Stomach smooth muscle (tissue), 2 donors: ENCODE data around the gene ZNF774.

Experiments
- H3K27ac ChIP-seq: one replicate; pipeline ENCODE4 v1.7.0; 2013; ENCODE audit warnings: mild to moderate bottlenecking, low read length, inconsistent platforms
- H3K27me3 ChIP-seq, 2 donors: one replicate each; pipeline ENCODE4 v1.7.0; 2013; ENCODE audit warnings: low read length in 2 of 2; ENCODE audit not compliant: insufficient read depth in 2 of 2, control insufficient read depth in 1 of 2
- H3K36me3 ChIP-seq, 2 donors: one replicate each; pipeline ENCODE4 v1.7.0; 2013; ENCODE audit warnings: low read length in 2 of 2; ENCODE audit not compliant: control insufficient read depth in 2 of 2, insufficient read depth in 2 of 2
- H3K4me1 ChIP-seq: one replicate; pipeline ENCODE4 v1.7.0; 2013; ENCODE audit warnings: low read length; ENCODE audit not compliant: control insufficient read depth, insufficient read depth
- H3K4me3 ChIP-seq, 2 donors: one replicate each; pipeline ENCODE4 v1.7.0; 2013; ENCODE audit warnings: low read length in 2 of 2
- H3K9ac ChIP-seq, 2 donors: one replicate each; pipeline ENCODE4 v1.7.0; 2013; ENCODE audit warnings: low read length in 2 of 2, mild to moderate bottlenecking in 1 of 2
- H3K9me3 ChIP-seq, 2 donors: one replicate each; pipeline ENCODE4 v1.7.0; 2013; ENCODE audit warnings: low read length in 2 of 2; ENCODE audit not compliant: control insufficient read depth in 2 of 2
- donor health status: healthy.
- donor health status: Pancreatic carcinoma.

The ZNF774 gene

GRCh38 chr15:90364251-90364650, 12.2 kb downstream of the ZNF774 start:
- Histone ChIP-seq H3K9me3 (no peaks in the 10 kb centered on the region), H3K36me3 (no peaks in the 10 kb centered on the region), H3K27me3 (no peaks in the 10 kb centered on the region), H3K9ac (no peak overlapping the region), H3K4me3 (no peak overlapping the region), H3K4me1 (peaks cover 21% of the 10 kb centered on the region), H3K27ac (no peak overlapping the region)

GRCh38 chr15:90365414-90366055, 13.5 kb downstream of the ZNF774 start:
- no peak overlapping the region for H3K27ac ChIP-seq
- H3K4me1 ChIP-seq = peaks cover 21% of the 10 kb centered on the region
- no peaks in the 10 kb centered on the region for H3K36me3 ChIP-seq
- H3K4me3 ChIP-seq = no peak overlapping the region
- no peaks in the 10 kb centered on the region for H3K27me3 ChIP-seq
- no peaks in the 10 kb centered on the region for H3K9me3 ChIP-seq
- no peak overlapping the region for H3K9ac ChIP-seq

GRCh38 chr15:90367576-90367975, 15.5 kb downstream of the ZNF774 start:
- H3K4me1 ChIP-seq = peaks cover 12% of the 10 kb centered on the region
- H3K4me3 ChIP-seq = no peak overlapping the region
- H3K27ac ChIP-seq = peak overlapping the region; percentile 31
- H3K27me3 ChIP-seq = no peaks in the 10 kb centered on the region
- H3K36me3 ChIP-seq = no peaks in the 10 kb centered on the region
- no peak overlapping the region for H3K9ac ChIP-seq
- H3K9me3 ChIP-seq = no peaks in the 10 kb centered on the region

- Histone ChIP-seq H3K27me3 (no peaks in the 10 kb centered on the region), H3K4me3 (no peak overlapping the region), H3K36me3 (no peaks in the 10 kb centered on the region), H3K9ac (no peak overlapping the region), H3K4me1 (no peaks in the 10 kb centered on the region), H3K27ac (no peak overlapping the region), H3K9me3 (no peaks in the 10 kb centered on the region)
Measured at GRCh38 chr15:90375071-90375470, 23.0 kb downstream of the ZNF774 start.

GRCh38 chr15:90376789-90377188, 24.7 kb downstream of the ZNF774 start:
- no peaks in the 10 kb centered on the region for H3K4me1 ChIP-seq
- no peaks in the 10 kb centered on the region for H3K9me3 ChIP-seq
- no peaks in the 10 kb centered on the region for H3K36me3 ChIP-seq
- no peaks in the 10 kb centered on the region for H3K27me3 ChIP-seq
- no peak overlapping the region for H3K27ac ChIP-seq
- no peak overlapping the region for H3K4me3 ChIP-seq
- no peak overlapping the region for H3K9ac ChIP-seq

GRCh38 chr15:90379263-90379662, 27.2 kb downstream of the ZNF774 start:
- Histone ChIP-seq H3K9me3 (no peaks in the 10 kb centered on the region), H3K36me3 (no peaks in the 10 kb centered on the region), H3K27me3 (no peaks in the 10 kb centered on the region), H3K27ac (no peak overlapping the region), H3K4me1 (no peaks in the 10 kb centered on the region), H3K4me3 (no peak overlapping the region), H3K9ac (no peak overlapping the region)

- Histone ChIP-seq H3K9me3 (no peaks in the 10 kb centered on the region), H3K27me3 (no peaks in the 10 kb centered on the region)
Measured at GRCh38 chr15:90381515-90381914, 29.4 kb downstream of the ZNF774 start.

DNA sequence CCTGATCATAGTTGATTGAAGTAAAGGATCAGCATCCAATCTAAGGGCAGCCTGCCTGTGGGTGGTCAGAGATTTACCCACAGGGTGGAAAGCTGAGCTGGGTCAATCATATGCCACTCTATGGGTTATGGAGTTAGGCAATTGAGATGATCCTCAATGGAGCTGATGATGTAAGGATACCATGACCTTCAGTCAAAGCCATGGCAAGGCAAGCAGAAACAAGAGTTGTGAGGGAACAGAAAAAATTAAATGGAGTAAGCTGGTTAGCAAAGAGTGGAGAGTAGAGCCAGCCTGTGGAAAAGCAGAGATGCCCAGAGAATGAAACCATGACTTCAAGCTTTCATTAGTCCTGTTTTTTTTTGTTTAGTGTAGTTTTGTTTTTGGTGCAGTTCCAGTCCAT, 30.2 kb downstream of the ZNF774 start:
- Histone ChIP-seq H3K9ac (no peak overlapping the region), H3K9me3 (no peaks in the 10 kb centered on the region), H3K36me3 (no peaks in the 10 kb centered on the region), H3K27ac (no peak overlapping the region), H3K4me3 (no peak overlapping the region), H3K4me1 (no peaks in the 10 kb centered on the region), H3K27me3 (no peaks in the 10 kb centered on the region)

More at GRCh38 chr15:90381515-90381914, 29.4 kb downstream of the ZNF774 start:
- Histone ChIP-seq H3K9ac (no peak overlapping the region), H3K4me3 (no peak overlapping the region), H3K36me3 (no peaks in the 10 kb centered on the region), H3K27ac (no peak overlapping the region), H3K4me1 (no peaks in the 10 kb centered on the region)

DNA sequence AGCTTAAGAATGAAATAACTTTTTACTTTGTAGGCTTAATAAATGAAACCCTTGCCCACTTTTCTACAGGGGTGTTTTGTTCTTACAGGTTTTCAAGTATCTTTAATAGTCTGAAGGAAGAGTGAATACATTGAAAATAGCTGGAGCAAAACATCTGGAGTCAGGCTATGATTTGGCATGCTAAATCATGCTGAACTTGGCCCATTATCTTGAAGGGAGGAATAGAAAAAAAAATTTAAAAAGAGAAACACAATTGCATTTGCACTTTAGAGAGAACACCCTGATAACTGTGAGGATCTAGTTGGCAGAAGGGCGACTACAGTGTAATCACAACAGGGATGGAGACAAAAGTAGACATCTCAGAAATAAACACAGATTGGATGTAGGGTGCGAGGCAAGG, 34.1 kb downstream of the ZNF774 start:
- H3K4me3 ChIP-seq = no peak overlapping the region
- no peak overlapping the region for H3K27ac ChIP-seq
- H3K9ac ChIP-seq = no peak overlapping the region
- peaks cover 0 to 3% of the 10 kb centered on the region in 2 donors for H3K36me3 ChIP-seq
- peaks cover 10% of the 10 kb centered on the region for H3K4me1 ChIP-seq
- no peaks in the 10 kb centered on the region for H3K27me3 ChIP-seq
- no peaks in the 10 kb centered on the region for H3K9me3 ChIP-seq

DNA sequence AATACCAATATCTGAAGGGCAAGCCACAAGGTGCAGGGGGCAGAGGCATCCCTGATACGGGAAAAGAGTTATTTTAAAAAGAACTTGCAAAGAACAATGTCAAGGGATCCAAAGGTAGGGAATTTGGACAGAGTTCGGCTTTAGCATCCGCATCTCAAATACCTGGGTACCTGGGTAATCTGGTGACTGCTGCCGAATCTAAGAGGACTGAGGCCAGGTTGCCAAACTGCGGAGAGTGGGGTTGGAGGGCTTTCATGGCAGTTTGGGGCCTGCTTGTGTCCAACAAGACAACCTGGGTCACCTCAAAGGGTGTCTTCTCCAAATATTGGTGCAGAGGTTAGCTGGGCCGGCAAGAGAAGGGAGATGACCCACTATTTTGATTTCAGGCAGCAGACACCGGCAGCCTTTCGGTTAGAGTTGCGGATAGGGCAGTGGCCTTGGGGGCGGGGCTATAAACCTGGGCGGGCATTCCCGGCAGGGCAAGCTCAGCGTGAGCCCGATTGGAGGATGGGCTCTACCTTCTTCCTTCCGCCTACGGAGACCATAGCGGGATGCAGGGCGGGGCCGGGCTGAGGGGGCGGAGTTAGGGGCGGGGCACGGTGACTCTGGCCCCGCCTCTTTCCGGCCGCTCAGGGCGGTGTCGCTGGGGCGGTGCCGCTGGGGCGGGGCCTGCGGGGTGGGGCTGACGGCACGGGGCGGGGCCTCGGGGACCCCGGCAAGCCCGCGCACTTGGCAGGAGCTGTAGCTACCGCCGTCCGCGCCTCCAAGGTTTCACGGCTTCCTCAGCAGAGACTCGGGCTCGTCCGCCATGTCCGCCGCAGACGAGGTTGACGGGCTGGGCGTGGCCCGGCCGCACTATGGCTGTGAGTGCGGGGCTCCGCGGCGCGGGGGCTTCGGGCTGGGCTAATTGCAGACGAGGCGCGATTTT, 35.7 kb downstream of the ZNF774 start, which contains the start of gene IQGAP1:
IQGAP1 (plus strand) TSS at position 709 of the 928 bp plus-strand sequence; CDS start at position 809, 100 bp downstream.
- H3K27ac ChIP-seq = peak within 1 kb of the TSS; percentile 85
- H3K27me3 ChIP-seq = no peaks in the 10 kb centered on the region
- peak within 1 kb of the TSS; percentile 92 to 94 for H3K9ac ChIP-seq
- peak within 1 kb of the TSS; percentile 91 to 96 for H3K4me3 ChIP-seq
- peaks cover 13% of the 10 kb centered on the region for H3K4me1 ChIP-seq
- no peaks in the 10 kb centered on the region for H3K9me3 ChIP-seq
- peaks cover 0 to 5% of the 10 kb centered on the region in 2 donors for H3K36me3 ChIP-seq
